Measurements from ENCODE around the gene NHLRC2.
A peak's percentile ranks its signal among the peaks of the same experiment; 100 is the strongest.

Gene NHLRC2

DNA sequence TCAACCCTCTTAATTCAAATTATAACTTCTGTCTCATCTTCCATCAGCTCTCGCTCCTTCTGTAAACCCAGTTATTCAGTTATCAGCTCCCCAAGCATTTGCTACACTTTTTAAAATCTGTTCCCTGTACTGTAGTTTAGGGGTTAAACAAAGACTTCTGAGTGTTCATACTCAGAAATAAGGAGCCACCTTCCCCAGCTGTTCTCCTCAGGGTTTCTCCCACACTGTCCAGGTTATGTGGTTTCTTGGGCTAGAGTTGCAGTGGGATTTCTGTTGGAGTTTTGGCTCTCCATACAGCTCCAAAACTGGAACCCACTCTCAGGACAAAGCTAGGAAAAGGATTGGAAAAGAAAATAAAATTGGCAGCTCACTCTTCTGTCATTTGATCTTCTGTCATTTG lies 20.8 kb downstream of the NHLRC2 start:
- no peak for DNase-seq (ENCODE audit: low read depth)
- no peak overlapping the region for H3K4me3 ChIP-seq (ENCODE audit: control insufficient read depth, low read depth, low read length)
- TF ChIP-seq, protein P1, sequence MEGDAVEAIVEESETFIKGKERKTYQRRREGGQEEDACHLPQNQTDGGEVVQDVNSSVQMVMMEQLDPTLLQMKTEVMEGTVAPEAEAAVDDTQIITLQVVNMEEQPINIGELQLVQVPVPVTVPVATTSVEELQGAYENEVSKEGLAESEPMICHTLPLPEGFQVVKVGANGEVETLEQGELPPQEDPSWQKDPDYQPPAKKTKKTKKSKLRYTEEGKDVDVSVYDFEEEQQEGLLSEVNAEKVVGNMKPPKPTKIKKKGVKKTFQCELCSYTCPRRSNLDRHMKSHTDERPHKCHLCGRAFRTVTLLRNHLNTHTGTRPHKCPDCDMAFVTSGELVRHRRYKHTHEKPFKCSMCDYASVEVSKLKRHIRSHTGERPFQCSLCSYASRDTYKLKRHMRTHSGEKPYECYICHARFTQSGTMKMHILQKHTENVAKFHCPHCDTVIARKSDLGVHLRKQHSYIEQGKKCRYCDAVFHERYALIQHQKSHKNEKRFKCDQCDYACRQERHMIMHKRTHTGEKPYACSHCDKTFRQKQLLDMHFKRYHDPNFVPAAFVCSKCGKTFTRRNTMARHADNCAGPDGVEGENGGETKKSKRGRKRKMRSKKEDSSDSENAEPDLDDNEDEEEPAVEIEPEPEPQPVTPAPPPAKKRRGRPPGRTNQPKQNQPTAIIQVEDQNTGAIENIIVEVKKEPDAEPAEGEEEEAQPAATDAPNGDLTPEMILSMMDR (conservative IDR thresholded peaks at IDR 0.05; ENCODE audit: control insufficient read depth, insufficient read depth, low read depth, low read length): no peak

DNA sequence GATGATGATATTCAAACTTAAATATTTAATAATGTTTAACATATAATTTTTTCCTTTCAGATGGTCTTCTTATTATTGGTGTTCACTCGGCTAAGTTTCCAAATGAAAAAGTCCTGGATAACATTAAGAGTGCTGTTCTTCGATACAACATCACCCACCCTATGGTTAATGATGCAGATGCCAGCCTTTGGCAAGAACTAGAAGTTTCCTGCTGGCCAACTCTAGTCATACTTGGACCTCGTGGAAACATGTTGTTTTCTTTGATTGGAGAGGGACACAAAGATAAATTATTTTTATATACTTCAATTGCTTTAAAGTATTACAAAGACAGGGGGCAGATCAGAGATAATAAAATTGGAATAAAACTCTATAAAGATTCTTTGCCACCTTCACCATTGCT lies 22.0 kb downstream of the NHLRC2 start:
- H3K4me3 ChIP-seq (ENCODE audit: control insufficient read depth, low read depth, low read length): no peak overlapping the region
- TF ChIP-seq, protein P1 (conservative IDR thresholded peaks at IDR 0.05; ENCODE audit: control insufficient read depth, insufficient read depth, low read depth, low read length): no peak
- DNase-seq (ENCODE audit: low read depth): no peak

GRCh38 chr10:113879691-113880090 lies 25.2 kb downstream of the NHLRC2 start:
- H3K4me3 ChIP-seq (ENCODE audit: control insufficient read depth, low read depth, low read length): no peak overlapping the region
- DNase-seq (ENCODE audit: low read depth): no peak
- TF ChIP-seq, protein P1 (conservative IDR thresholded peaks at IDR 0.05; ENCODE audit: control insufficient read depth, insufficient read depth, low read depth, low read length): no peak

GRCh38 chr10:113880236-113880635 lies 25.8 kb downstream of the NHLRC2 start:
- no peak overlapping the region for H3K4me3 ChIP-seq (ENCODE audit: control insufficient read depth, low read depth, low read length)
- DNase-seq (ENCODE audit: low read depth): peak; percentile 25
- TF ChIP-seq, protein P1 (conservative IDR thresholded peaks at IDR 0.05; ENCODE audit: control insufficient read depth, insufficient read depth, low read depth, low read length): no peak

GRCh38 chr10:113882240-113882639 lies 27.8 kb downstream of the NHLRC2 start:
- TF ChIP-seq, protein P1 (conservative IDR thresholded peaks at IDR 0.05; ENCODE audit: control insufficient read depth, insufficient read depth, low read depth, low read length): no peak
- DNase-seq (ENCODE audit: low read depth): no peak
- no peak overlapping the region for H3K4me3 ChIP-seq (ENCODE audit: control insufficient read depth, low read depth, low read length)

- TF ChIP-seq, protein P1 (conservative IDR thresholded peaks at IDR 0.05; ENCODE audit: control insufficient read depth, insufficient read depth, low read depth, low read length): no peak
- no peak overlapping the region for H3K4me3 ChIP-seq (ENCODE audit: control insufficient read depth, low read depth, low read length)
- no peak for DNase-seq (ENCODE audit: low read depth)
Measured at GRCh38 chr10:113889911-113890310, 35.5 kb downstream of the NHLRC2 start.

DNA sequence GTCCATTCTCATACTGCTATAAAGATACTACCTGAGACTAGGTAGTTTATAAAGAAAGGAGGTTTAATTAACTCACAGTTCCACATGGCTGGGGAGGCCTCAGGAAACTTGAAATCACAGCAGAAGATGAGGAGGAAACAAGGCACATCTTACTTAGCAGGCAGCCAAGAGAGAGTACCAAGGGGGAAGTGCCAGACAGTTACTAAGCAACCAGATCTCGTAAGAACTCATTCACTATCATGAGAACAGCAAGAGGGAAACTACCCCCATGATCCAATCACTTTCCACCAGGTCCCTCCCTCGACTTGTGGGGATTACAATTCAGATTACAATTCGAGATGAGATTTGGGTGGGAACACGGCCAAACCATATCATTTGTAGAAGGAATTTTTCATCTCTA lies 36.3 kb downstream of the NHLRC2 start:
- no peak for DNase-seq (ENCODE audit: low read depth)
- H3K4me3 ChIP-seq (ENCODE audit: control insufficient read depth, low read depth, low read length): no peak overlapping the region

More for the DNA sequence above, 36.3 kb downstream of the NHLRC2 start:
- TF ChIP-seq, protein P1 (conservative IDR thresholded peaks at IDR 0.05; ENCODE audit: control insufficient read depth, insufficient read depth, low read depth, low read length): no peak
